ENCODE data around the gene GPX2.

Gene GPX2

DNA sequence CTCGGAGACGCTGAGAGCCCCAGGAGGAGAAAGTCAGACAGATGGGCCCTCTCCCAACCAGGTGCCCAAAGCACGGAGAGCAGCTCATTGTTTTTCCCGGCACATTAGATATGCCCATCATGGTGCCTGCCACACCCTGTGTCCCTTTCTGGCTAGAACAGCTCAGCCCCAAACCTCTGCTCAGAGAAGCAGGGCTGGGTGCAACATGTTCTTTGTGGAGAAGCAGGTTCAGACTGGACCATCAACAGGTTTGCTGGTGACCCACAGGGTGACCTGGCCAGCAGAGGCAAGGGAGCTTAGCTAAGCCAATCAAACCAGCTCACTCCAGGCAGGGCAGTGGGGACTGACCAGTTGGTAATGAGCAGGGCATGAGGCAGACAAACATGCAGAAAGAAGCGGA lies 16.2 kb upstream of the GPX2 start:
- DNase-seq, result no peak

- DNase-seq, result no peak
Observed at GRCh38 chr14:64958201-64958600, 15.7 kb upstream of the GPX2 start.

- DNase-seq, result no peak
Observed at GRCh38 chr14:64956697-64957406, 14.3 kb upstream of the GPX2 start.

- DNase-seq, result no peak
Observed at GRCh38 chr14:64955297-64955696, 12.8 kb upstream of the GPX2 start.

DNA sequence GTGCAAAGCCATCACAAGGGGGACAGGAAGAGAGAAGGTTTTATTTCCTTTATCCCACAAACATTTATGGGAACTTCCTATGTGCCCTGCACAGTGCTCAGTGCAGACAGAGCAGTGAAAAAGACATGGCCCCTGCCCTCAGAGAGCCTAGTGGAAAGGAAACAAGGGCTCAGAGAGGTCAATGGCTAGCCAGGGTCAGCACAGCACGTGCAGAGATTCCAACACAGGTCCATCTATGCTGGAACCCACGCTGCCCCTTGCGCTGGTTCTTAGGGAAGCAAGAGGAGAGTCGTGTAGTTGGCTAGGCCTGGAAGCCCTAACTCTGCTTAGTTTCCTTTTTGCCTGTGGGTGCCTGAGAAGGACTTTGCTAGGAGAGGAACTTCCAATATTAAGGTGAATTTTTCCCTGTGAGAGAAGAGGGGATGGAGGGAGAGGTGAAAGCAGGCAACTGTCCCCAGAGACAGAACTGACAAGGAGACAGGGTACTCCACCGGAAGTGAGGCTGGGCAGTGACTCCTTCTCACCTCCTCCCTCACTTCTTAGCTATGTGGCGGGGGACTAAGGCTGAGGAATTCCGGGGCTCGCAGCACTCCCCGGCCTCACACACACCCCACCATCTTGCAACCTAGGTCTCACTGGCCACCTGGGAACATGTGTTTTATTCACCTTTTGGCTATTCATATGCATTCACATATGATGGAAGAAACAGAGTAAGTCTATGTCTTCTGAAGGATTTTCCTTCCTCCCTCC lies 12.1 kb upstream of the GPX2 start:
- DNase-seq, result no peak

GRCh38 chr14:64953661-64954060 lies 11.1 kb upstream of the GPX2 start:
- no peak for DNase-seq

- DNase-seq, result no peak
Observed at GRCh38 chr14:64953310-64953654, 10.7 kb upstream of the GPX2 start.

DNA sequence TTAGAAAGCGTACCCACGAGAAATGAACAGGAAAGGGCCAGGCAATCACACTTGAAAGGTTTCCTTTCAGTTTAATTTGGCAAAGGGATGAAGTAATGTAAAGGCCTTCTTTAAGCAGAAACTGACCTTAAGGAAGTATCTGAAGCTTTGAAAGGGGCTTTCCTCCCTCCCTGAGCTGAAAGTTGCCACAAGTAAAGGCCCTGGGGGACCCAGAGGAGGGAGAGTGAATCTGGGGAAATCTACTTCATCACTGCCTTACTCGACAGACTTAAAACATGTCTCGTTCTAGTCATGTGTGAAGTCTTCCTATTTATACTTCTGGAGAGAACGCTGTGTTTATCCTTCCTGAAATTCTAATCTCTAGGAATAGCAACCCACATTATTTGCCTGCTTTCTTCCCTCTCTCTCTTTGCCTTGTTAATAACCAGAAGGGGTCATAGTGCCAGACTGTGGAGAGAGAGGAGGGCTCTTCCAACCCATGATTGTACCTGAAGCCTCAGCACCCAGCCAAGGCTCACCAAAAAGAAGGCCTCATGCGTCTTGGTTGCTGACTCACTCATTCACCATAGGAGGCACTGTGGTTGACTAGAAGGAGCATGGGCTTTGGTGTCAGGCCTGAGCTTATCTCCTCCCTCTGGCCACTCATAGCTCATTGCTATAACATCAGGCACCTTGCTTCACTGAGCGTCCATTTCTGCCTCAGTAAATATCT lies 10.2 kb upstream of the GPX2 start:
- DNase-seq, result no peak

GRCh38 chr14:64951724-64952123 lies 9.2 kb upstream of the GPX2 start:
- DNase-seq, result no peak

DNA sequence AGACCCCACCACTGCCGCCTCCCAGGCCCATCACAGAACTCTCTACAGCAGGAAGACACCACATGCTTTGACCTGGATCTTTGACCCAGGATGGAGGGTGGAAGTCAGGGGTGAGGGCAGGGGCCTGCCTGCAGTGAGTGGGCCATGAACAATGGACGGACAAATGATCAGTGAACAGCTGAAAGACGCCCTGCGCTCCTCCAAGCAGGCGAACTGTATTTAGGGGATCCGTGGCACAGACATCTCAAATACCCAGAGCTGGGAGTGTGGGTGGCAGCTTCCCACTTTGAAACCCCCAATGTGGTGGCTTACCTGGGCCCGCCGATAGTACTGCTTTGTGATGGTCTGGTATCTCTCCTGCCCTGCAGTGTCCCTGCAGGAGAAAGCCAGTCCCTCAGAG lies 8.7 kb upstream of the GPX2 start:
- no peak for DNase-seq

- no peak for DNase-seq
Observed at GRCh38 chr14:64950889-64951288, 8.3 kb upstream of the GPX2 start.

GRCh38 chr14:64948612-64949210 lies 6.2 kb upstream of the GPX2 start:
- no peak for DNase-seq

GRCh38 chr14:64947710-64948611 lies 5.4 kb upstream of the GPX2 start:
- no peak for DNase-seq

DNA sequence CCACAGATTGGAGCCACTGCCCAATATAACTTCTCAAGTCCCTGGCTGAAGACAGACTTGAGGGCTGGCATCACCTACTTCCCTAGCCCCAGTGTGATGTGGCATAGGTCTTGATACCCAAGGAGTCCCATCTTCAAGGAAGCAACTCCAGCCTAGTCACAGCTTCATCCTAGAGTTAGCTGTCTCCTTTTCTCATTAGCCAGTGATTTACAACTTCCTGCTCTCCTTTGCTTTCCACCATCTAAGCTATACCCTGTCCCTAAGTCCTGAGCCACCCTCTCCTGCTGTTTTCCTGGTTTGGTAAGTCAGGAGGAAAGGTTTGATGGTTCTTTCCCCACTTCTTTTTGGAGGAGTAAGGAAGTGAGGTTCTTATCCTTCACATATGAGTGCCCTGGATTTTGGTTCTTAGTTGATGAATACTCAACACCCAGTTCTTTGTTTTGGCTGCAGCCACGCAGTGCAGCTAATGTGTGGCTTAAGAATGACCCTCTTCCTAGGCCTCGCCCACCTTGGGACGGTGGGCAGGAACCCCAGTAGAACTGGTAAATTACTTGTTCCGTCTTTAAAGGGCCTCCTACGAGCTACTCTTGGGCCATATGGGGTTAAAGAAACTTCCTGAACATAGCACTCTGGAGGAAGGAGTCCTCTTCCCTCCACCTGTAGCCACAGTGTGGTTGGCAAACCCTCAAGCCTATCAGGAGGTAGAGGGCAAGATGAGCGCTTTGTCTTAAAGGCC lies 3.9 kb upstream of the GPX2 start:
- no peak for DNase-seq

DNA sequence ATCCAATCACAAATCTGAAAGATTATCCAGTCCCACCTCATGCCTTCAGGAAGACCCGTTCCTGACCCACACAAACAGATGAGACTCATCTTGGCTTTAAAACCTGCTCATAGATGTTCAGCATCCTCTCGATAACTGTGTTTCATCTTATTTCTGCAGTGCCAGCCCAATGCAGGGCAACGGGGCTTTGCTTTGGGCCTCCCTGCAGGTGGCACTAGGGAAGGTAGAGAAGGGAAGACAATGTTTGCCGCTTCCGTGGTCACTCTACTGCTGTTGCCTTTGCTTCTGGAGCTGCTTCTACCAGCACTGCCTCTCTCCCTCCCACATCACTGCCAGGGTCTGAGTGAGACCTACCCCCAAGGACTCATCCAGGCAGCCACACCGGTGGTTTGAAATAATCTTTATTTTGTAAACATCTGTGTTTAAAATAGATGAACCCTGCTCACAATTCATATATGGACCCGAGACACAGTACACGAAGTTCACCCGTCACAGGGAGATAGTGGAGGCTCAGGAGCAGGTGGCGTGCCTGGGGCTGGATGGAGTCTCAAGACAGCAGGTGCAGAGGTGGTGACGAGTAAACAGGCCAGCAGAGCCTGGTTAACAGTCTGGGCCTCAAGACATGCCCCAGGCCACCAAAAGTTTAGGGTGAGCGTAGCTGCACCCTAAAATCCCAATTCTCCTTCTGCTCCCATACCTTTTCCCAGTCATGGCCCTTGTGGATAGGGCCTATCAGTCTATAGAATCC lies 3.1 kb upstream of the GPX2 start:
- no peak for DNase-seq

- no peak for DNase-seq
Observed at GRCh38 chr14:64944861-64945260, 2.3 kb upstream of the GPX2 start.

GRCh38 chr14:64944041-64944440 lies 1.5 kb upstream of the GPX2 start:
- no peak for DNase-seq

DNA sequence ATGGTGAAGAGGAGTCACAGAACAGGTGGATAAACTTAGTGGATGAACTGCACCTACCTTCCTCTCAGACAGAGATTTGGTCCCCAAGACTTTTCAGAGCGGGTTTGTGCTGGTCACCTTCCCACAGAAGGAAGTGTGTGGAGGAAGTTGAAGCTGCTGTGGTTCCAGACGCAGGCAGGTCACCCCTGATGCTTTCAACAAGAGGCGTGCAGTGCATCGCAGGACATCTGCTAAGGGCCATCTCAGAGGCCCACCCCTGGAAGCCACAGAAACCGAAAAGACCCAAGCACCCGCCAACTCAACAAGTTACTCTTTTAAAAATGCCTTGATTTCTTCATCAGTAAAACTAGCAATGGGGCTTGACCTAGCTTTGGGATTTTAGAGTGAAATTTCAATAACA lies 1.0 kb upstream of the GPX2 start:
- DNase-seq, result no peak

GRCh38 chr14:64940336-64940910 lies 2.1 kb downstream of the GPX2 start:
- DNase-seq, result no peak

GRCh38 chr14:64939817-64940190 lies 2.7 kb downstream of the GPX2 start:
- DNase-seq, result no peak

Data from stimulated activated CD4-positive, alpha-beta T cell treated with anti-CD3 and anti-CD28 coated beads, Interleukin-1b, Interleukin-23, amount 100 ng/mL, for 48 hours (primary cell).